GM19397 (cell line): ENCODE measurements around the gene RNF146.
"Not testable (repeated sequence)": the region's sequence is repeated elsewhere in the genome, so short reads cannot be mapped to it uniquely, and the experiment has no call there.

Experiments used
- ATAC-seq: cut with Tn5 transposase; IDR thresholded peaks from one replicate; pipeline ENCODE4 v1.9.1; 2021; ENCODE audit warnings: mild to moderate bottlenecking, moderate library complexity; ENCODE audit not compliant: unreplicated experiment

RNF146 gene

GRCh38 chr6:127279815-127280214 is 13.2 kb downstream of the RNF146 start:
- ATAC-seq = no peak

- ATAC-seq = no peak
These were observed 15.5 kb downstream of the RNF146 start for GRCh38 chr6:127282184-127282583.

- no peak for ATAC-seq
These were observed 22.0 kb downstream of the RNF146 start for GRCh38 chr6:127288705-127289104.

- ATAC-seq = no peak
These were observed 23.3 kb downstream of the RNF146 start for GRCh38 chr6:127289934-127290333.

- no peak for ATAC-seq
These were observed 24.0 kb downstream of the RNF146 start for GRCh38 chr6:127290391-127291265.

- peak; percentile 82 for ATAC-seq
These were observed 24.8 kb downstream of the RNF146 start for GRCh38 chr6:127291495-127291894.

GRCh38 chr6:127297502-127298070 is 30.9 kb downstream of the RNF146 start:
- ATAC-seq = no peak

GRCh38 chr6:127298475-127298874 is 31.8 kb downstream of the RNF146 start:
- ATAC-seq = no peak

GRCh38 chr6:127299522-127300240 is 33.0 kb downstream of the RNF146 start:
- no peak for ATAC-seq

GRCh38 chr6:127300411-127300810 is 33.7 kb downstream of the RNF146 start:
- no peak for ATAC-seq

- no peak for ATAC-seq
These were observed 34.6 kb downstream of the RNF146 start for GRCh38 chr6:127301199-127301700.

GRCh38 chr6:127302728-127303660 is 36.3 kb downstream of the RNF146 start:
- peak; percentile 49 for ATAC-seq

GRCh38 chr6:127303917-127304316 is 37.3 kb downstream of the RNF146 start:
- no peak for ATAC-seq

GRCh38 chr6:127305741-127306140 is 39.1 kb downstream of the RNF146 start:
- no peak for ATAC-seq

GRCh38 chr6:127317388-127318128 is 50.9 kb downstream of the RNF146 start:
- no peak for ATAC-seq

GRCh38 chr6:127319686-127320085 is 53.0 kb downstream of the RNF146 start:
- no peak for ATAC-seq

- ATAC-seq = no peak
These were observed 61.5 kb downstream of the RNF146 start for GRCh38 chr6:127328043-127328609.

- ATAC-seq = not testable (repeated sequence)
These were observed 64.6 kb downstream of the RNF146 start for GRCh38 chr6:127331256-127331655.

- ATAC-seq = no peak
These were observed 65.8 kb downstream of the RNF146 start for GRCh38 chr6:127332383-127332961.
